SK-N-SH (cell line): Measurements from ENCODE around the gene C19orf81. TPM values are rescaled to one million over a fixed set of nuclear protein-coding genes. Genes with fewer than 3 reads are reported as not detected.

Experiments used
- CTCF ChIA-PET: fragments of 300-600, 350-600 bp; formaldehyde crosslinking; extraction: SDS; loops from one replicate; lab custom pipeline; 2021; lab: Yijun Ruan, JAX
- POLR2A ChIA-PET: fragments of 350-600 bp; sonication (Branson Sonifier 250); formaldehyde crosslinking; extraction: SDS; loops from one replicate; lab custom pipeline; 2020; ENCODE audit warnings: antibody characterized with exemption, inconsistent platforms; lab: Yijun Ruan, JAX
- DNase-seq: peaks from one replicate; pipeline ENCODE4 v3.0.0; 2012
- H2AFZ ChIP-seq: fragments of 200-600 bp; sonication (generic); 2 replicates; pipeline ENCODE4 v1.8.1; 2016; ENCODE audit warnings: antibody characterized with exemption, mild to moderate bottlenecking, low read depth
- H3F3A ChIP-seq: fragments of 200-600 bp; sonication (generic); replicated peaks from 2 replicates; pipeline ENCODE3; 2016; ENCODE audit warnings: antibody characterized with exemption, mild to moderate bottlenecking; ENCODE audit not compliant: insufficient read depth
- H3K27ac ChIP-seq, 2 experiments: fragments of 200-500 bp in 1 of 2; fragments of 200-600 bp in 1 of 2; sonication (Bioruptor generic) in 1 of 2; sonication (generic), shearing (Covaris generic) in 1 of 2; 2 replicates each; pipeline versions ENCODE4 v1.5.1 to v1.6.1; 2014 to 2016; ENCODE audit warnings: low read depth in 2 of 2, inconsistent platforms in 1 of 2, low read length in 1 of 2, mild to moderate bottlenecking in 1 of 2, mixed read lengths in 1 of 2
- H3K27me3 ChIP-seq: fragments of 200-600 bp; sonication (generic), shearing (Covaris generic); 2 replicates; pipeline ENCODE4 v1.6.1; 2016; ENCODE audit warnings: mixed run types; ENCODE audit not compliant: insufficient read depth
- H3K36me3 ChIP-seq, 2 experiments: fragments of 200-500 bp in 1 of 2; fragments of 200-600 bp in 1 of 2; sonication (Bioruptor generic) in 1 of 2; sonication (generic) in 1 of 2; replicated peaks in 1 of 2; 2 replicates each; pipeline versions ENCODE3 to v1.5.1; 2014 to 2016; ENCODE audit warnings: low read length in 1 of 2, mild to moderate bottlenecking in 1 of 2; ENCODE audit not compliant: insufficient read depth in 2 of 2, control insufficient read depth in 1 of 2
- H3K4me1 ChIP-seq, 2 experiments: fragments of 200-500 bp in 1 of 2; fragments of 200-600 bp in 1 of 2; sonication (Bioruptor generic) in 1 of 2; sonication (generic), shearing (Covaris generic) in 1 of 2; 2 replicates each; pipeline versions ENCODE4 v1.5.1 to v1.6.1; 2014 to 2016; ENCODE audit warnings: low read depth in 1 of 2, low read length in 1 of 2, mixed run types in 1 of 2; ENCODE audit not compliant: insufficient read depth in 2 of 2, control insufficient read depth in 1 of 2
- H3K4me2 ChIP-seq: fragments of 200-600 bp; sonication (generic), shearing (Covaris generic); 2 replicates; pipeline ENCODE4 v1.6.1; 2017; ENCODE audit warnings: mixed run types
- H3K4me3 ChIP-seq, 2 experiments: fragments of 200-500 bp in 1 of 2; fragments of 200-600 bp in 1 of 2; sonication (Bioruptor generic) in 1 of 2; sonication (generic), shearing (Covaris generic) in 1 of 2; 2 replicates each; pipeline versions ENCODE4 v1.5.1 to v1.8.1; 2014 to 2016; ENCODE audit warnings: low read depth in 2 of 2, inconsistent platforms in 1 of 2, low read length in 1 of 2, mild to moderate bottlenecking in 1 of 2, mixed read lengths in 1 of 2, moderate library complexity in 1 of 2
- H3K79me2 ChIP-seq: fragments of 200-600 bp; sonication (generic); 2 replicates; pipeline ENCODE4 v1.8.1; 2017; ENCODE audit warnings: mild to moderate bottlenecking; ENCODE audit not compliant: insufficient read depth
- H3K9ac ChIP-seq: fragments of 200-600 bp; sonication (generic); 2 replicates; pipeline ENCODE4 v1.6.1; 2017; ENCODE audit warnings: mixed run types
- H3K9me2 ChIP-seq: fragments of 200-600 bp; sonication (generic); 2 replicates; pipeline ENCODE4 v1.6.1; 2017; ENCODE audit warnings: mixed run types
- H3K9me3 ChIP-seq: fragments of 200-600 bp; sonication (generic); 2 replicates; pipeline ENCODE4 v1.6.1; 2017; ENCODE audit warnings: mixed run types, mild to moderate bottlenecking, moderate library complexity
- H4K20me1 ChIP-seq: fragments of 200-600 bp; sonication (generic); 2 replicates; pipeline ENCODE4 v1.6.1; 2017; ENCODE audit warnings: mild to moderate bottlenecking, mixed run types; ENCODE audit not compliant: insufficient read depth
- CHD2 ChIP-seq: fragments of 150-350 bp; IDR thresholded peaks from 2 replicates; pipeline ENCODE4 v1.6.1; 2018; ENCODE audit warnings: low read length; ENCODE audit not compliant: partially characterized antibody
- ELF1 ChIP-seq: IDR thresholded peaks from 2 replicates; pipeline ENCODE4 v1.4.0; 2012
- EP300 ChIP-seq, 2 experiments: IDR thresholded peaks; 2 replicates each; pipeline versions ENCODE4 v1.4.0 to v1.6.1; 2012; ENCODE audit warnings: borderline replicate concordance in 1 of 2, low read depth in 1 of 2, low read length in 1 of 2
- FOXM1 ChIP-seq: IDR thresholded peaks from 2 replicates; pipeline ENCODE4 v1.4.0; 2012; ENCODE audit warnings: low read depth, mild to moderate bottlenecking
- GATA2 ChIP-seq: sonication (generic); formaldehyde crosslinking; IDR thresholded peaks from 2 replicates; pipeline ENCODE4 v1.5.0; 2020; ENCODE audit warnings: mild to moderate bottlenecking, missing genetic modification reagents
- MXI1 ChIP-seq: IDR thresholded peaks from 2 replicates; pipeline ENCODE4 v1.6.1; 2012; ENCODE audit warnings: mild to moderate bottlenecking, low read depth, low read length, improper control_type of control experiment
- NFIC ChIP-seq: IDR thresholded peaks from 2 replicates; pipeline ENCODE4 v1.4.0; 2012; ENCODE audit warnings: borderline replicate concordance
- NRF1 ChIP-seq: IDR thresholded peaks from 2 replicates; pipeline ENCODE4 v1.6.1; 2012; ENCODE audit warnings: low read depth, mild to moderate bottlenecking, low read length
- RAD21 ChIP-seq: IDR thresholded peaks from 2 replicates; pipeline ENCODE4 v1.6.1; 2012; ENCODE audit warnings: mild to moderate bottlenecking, low read length
- RCOR1 ChIP-seq: fragments of 150-350 bp; IDR thresholded peaks from 2 replicates; pipeline ENCODE4 v1.6.1; 2017; ENCODE audit warnings: antibody characterized with exemption, low read length
- RFX5 ChIP-seq: IDR thresholded peaks from 2 replicates; pipeline ENCODE4 v1.6.1; 2012; ENCODE audit warnings: mild to moderate bottlenecking, improper control_type of control experiment, low read length
- RXRA ChIP-seq: IDR thresholded peaks from 2 replicates; pipeline ENCODE4 v1.4.0; 2012; ENCODE audit warnings: low read depth, mild to moderate bottlenecking, borderline replicate concordance
- SIN3A ChIP-seq: IDR thresholded peaks from 2 replicates; pipeline ENCODE4 v1.6.1; 2012; ENCODE audit warnings: low read depth, mild to moderate bottlenecking, low read length, moderate library complexity, borderline replicate concordance
- SMC3 ChIP-seq: IDR thresholded peaks from 2 replicates; pipeline ENCODE4 v1.6.1; 2012; ENCODE audit warnings: low read depth, low read length, improper control_type of control experiment
- WGBS: methylation state at CpG from one replicate; pipeline ENCODE4 v1.1.6; 2017; ENCODE audit warnings: low lambda C conversion rate; 5-methylcytosine and 5-hydroxymethylcytosine counted together
- polyA plus RNA-seq, 3 experiments: library from polyadenylated mRNA; depleted of rRNA; stranded (reverse); fragments of >200 nt; gene quantifications; 2 replicates each; pipeline ENCODE4 v1.2.3, GENCODE V29; 2012
- TF ChIP-seq, protein P1 (sequence below): fragments of 150-350 bp; IDR thresholded peaks from 2 replicates; pipeline ENCODE4 v1.6.1; 2017; ENCODE audit warnings: antibody characterized with exemption, low read length, low read depth, borderline replicate concordance
- TF ChIP-seq, protein P2 (sequence below): IDR thresholded peaks from 2 replicates; pipeline ENCODE4; 2012
- TF ChIP-seq, protein P3 (sequence below): fragments of 150-350 bp; IDR thresholded peaks from 2 replicates; pipeline ENCODE4 v1.6.1; 2016; ENCODE audit warnings: mild to moderate bottlenecking, low read depth, low read length
- TF ChIP-seq, protein P4 (sequence below): IDR thresholded peaks from 2 replicates; pipeline ENCODE4 v1.4.0; 2012; ENCODE audit warnings: low read depth, borderline replicate concordance

The C19orf81 gene
- polyA plus RNA-seq, 1 of the 3 experiments (the other 2 are of a cell fraction) = 5.7 TPM

DNA sequence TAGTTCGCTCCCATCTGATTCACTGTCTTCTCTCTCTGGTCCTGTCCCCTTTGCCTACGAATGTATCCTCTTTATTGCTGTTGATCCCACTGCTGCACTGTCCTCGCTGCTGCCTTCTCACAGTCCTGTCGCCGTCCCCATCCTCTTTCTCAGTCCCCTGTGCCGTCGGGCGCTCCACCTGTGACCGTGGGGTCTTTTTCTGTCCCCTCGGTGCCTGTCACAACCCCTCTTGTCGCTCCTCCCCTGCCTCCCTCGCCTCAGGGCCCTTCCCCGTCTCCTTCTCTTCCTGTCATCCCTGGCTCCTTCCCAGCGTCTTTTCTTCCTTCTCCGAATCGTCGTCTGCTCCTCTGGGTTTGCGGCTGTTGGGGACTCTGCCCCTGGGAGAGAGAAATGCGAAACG lies 41.9 kb upstream of the C19orf81 start:
- no peak for DNase-seq
- Histone ChIP-seq H3K4me1 (peaks cover 0 to 8% of the 10 kb centered on the region in 2 experiments; a peak in 1 of 4 replicates), H3K9me2 (no peaks in the 10 kb centered on the region), H3K79me2 (no peaks in the 10 kb centered on the region), H3K4me2 (0 out of 2 replicates have a peak overlapping the region, but pooled peaks have one; percentile 53), H2AFZ (no peak overlapping the region), H3F3A (peaks cover 4% of the 10 kb centered on the region), H3K9ac (no peak overlapping the region), H3K9me3 (no peaks in the 10 kb centered on the region), H3K36me3 (no peaks in the 10 kb centered on the region), H4K20me1 (no peaks in the 10 kb centered on the region), H3K27ac (no peak overlapping the region), H3K27me3 (peaks cover 11% of the 10 kb centered on the region; the same call in 1 of the 2 replicates), H3K4me3 (peak overlapping the region in 1 of 2 experiments; percentile 26; a peak in 1 of 4 replicates)
- CTCF ChIA-PET = interaction anchor here (0.6 to 3.2 kb wide), 22 partner anchors 18 to 241 kb away, joined by 3 to 16 read pairs (median 5); no protein-coding TSS in a partner anchor
- 56% methylated on average over 20 of the region's 20 CpGs for WGBS
- POLR2A ChIA-PET = no interaction called here
- TF ChIP-seq RFX5 = no peak
- no peak for TF ChIP-seq SIN3A
- no peak for TF ChIP-seq RXRA
- no peak for TF ChIP-seq MXI1
- TF ChIP-seq, protein P1, sequence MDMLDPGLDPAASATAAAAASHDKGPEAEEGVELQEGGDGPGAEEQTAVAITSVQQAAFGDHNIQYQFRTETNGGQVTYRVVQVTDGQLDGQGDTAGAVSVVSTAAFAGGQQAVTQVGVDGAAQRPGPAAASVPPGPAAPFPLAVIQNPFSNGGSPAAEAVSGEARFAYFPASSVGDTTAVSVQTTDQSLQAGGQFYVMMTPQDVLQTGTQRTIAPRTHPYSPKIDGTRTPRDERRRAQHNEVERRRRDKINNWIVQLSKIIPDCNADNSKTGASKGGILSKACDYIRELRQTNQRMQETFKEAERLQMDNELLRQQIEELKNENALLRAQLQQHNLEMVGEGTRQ = no peak
- TF ChIP-seq, protein P2, sequence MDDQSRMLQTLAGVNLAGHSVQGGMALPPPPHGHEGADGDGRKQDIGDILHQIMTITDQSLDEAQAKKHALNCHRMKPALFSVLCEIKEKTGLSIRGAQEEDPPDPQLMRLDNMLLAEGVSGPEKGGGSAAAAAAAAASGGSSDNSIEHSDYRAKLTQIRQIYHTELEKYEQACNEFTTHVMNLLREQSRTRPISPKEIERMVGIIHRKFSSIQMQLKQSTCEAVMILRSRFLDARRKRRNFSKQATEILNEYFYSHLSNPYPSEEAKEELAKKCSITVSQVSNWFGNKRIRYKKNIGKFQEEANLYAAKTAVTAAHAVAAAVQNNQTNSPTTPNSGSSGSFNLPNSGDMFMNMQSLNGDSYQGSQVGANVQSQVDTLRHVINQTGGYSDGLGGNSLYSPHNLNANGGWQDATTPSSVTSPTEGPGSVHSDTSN = no peak
- TF ChIP-seq, protein P3, sequence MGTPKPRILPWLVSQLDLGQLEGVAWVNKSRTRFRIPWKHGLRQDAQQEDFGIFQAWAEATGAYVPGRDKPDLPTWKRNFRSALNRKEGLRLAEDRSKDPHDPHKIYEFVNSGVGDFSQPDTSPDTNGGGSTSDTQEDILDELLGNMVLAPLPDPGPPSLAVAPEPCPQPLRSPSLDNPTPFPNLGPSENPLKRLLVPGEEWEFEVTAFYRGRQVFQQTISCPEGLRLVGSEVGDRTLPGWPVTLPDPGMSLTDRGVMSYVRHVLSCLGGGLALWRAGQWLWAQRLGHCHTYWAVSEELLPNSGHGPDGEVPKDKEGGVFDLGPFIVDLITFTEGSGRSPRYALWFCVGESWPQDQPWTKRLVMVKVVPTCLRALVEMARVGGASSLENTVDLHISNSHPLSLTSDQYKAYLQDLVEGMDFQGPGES = no peak

DNA sequence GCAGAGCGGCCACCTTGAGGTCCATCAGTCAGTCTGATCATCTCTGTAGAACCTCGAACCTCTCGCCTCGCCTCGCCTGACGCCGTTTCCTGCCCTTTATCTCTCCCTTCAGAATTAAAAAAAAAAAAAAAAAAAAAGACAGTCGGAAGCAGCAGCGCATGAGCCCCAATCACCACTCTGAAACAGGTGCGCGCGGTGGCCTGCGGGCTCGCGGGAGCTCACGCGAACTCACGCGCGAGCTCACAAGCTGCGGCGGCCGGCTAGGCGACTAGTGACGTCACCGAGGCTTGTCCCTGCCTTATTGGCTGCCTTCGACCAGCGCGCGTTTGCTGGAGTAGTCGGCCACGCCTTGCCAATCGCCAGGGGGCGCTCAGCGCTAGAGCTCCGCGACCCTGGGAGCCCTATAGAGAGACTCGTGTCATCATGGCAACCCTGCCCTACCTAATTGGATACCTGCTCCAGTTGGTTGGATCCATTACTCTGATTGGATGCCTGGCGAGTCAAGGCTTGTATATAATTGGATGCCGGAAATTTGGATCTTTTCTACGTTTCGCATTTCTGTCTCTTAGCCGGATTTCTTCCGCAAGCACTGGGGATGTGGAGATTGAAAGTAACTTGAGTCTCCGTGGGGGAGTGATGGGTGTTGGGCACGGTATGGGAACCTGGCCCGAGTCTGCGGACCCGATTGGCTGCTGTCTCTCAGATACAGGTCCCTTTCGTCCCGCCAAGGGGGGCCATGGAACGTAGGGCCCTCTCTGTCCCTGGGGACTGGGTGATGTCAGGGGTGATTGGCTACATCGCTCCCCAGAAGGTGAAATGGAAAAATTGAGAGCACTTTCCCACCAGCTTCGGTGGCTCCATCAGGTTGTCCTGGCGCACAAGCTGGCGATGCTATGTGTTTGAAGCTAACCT lies 41.1 kb upstream of the C19orf81 start:
- WGBS = 24% methylated on average over 40 of the region's 56 CpGs
- peak overlapping the region; percentile 26 to 27; a peak in 3 of 4 replicates for H3K4me3 ChIP-seq
- peaks cover 0 to 8% of the 10 kb centered on the region in 2 experiments; a peak in 1 of 4 replicates for H3K4me1 ChIP-seq
- H3K4me2 ChIP-seq = 0 out of 2 replicates have a peak overlapping the region, but pooled peaks have one; percentile 53
- H3K36me3 ChIP-seq = no peaks in the 10 kb centered on the region
- no peaks in the 10 kb centered on the region for H3K9me3 ChIP-seq
- ChIA-PET CTCF (interaction anchor here (0.6 to 3.2 kb wide), 24 partner anchors 19 to 242 kb away, joined by 3 to 16 read pairs (median 5); no protein-coding TSS in a partner anchor), POLR2A (no interaction called here)
- H2AFZ ChIP-seq = no peak overlapping the region
- no peaks in the 10 kb centered on the region for H3K9me2 ChIP-seq
- H3K79me2 ChIP-seq = no peaks in the 10 kb centered on the region
- H3F3A ChIP-seq = peaks cover 4% of the 10 kb centered on the region
- H4K20me1 ChIP-seq = no peaks in the 10 kb centered on the region
- peaks cover 6% of the 10 kb centered on the region; the same call in 1 of the 2 replicates for H3K27me3 ChIP-seq
- no peak overlapping the region for H3K27ac ChIP-seq
- no peak overlapping the region for H3K9ac ChIP-seq
- peak; percentile 92 for DNase-seq
- TF ChIP-seq GATA2 (CRISPR knock-in tag) (no peak), EP300 (IDR thresholded peaks at IDR 0.05; ENCODE audit: borderline replicate concordance in 1 of 2, low read depth in 1 of 2, low read length in 1 of 2) (no peak), SMC3 (peak; percentile 72), RFX5 (peak; percentile 99), ELF1 (no peak), RAD21 (peak; percentile 79), CHD2 (peak; percentile 98), NFIC (no peak), RCOR1 (no peak), NRF1 (no peak), FOXM1 (no peak)
- TF ChIP-seq, protein P1 = no peak
- TF ChIP-seq, protein P2 = no peak
- TF ChIP-seq, protein P4, sequence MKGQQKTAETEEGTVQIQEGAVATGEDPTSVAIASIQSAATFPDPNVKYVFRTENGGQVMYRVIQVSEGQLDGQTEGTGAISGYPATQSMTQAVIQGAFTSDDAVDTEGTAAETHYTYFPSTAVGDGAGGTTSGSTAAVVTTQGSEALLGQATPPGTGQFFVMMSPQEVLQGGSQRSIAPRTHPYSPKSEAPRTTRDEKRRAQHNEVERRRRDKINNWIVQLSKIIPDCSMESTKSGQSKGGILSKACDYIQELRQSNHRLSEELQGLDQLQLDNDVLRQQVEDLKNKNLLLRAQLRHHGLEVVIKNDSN = no peak
